ENCODE data around the gene ADCY2.
"Not testable (repeated sequence)": the region's sequence is repeated elsewhere in the genome, so short reads cannot be mapped to it uniquely, and the experiment has no call there.

The ADCY2 gene

GRCh38 chr5:7420510-7421280 lies 24.8 kb downstream of the ADCY2 start:
- FAIRE-seq (no peak), DNase-seq (ENCODE audit: insufficient read length, low spot score) (no peak)
- no peak for TF ChIP-seq CTCF (IDR thresholded peaks at IDR 0.05; ENCODE audit: insufficient read depth, missing control alignments)

GRCh38 chr5:7422316-7423106 lies 26.6 kb downstream of the ADCY2 start:
- DNase-seq (ENCODE audit: insufficient read length, low spot score) (no peak), FAIRE-seq (no peak)
- no peak for TF ChIP-seq CTCF (IDR thresholded peaks at IDR 0.05; ENCODE audit: insufficient read depth, missing control alignments)

GRCh38 chr5:7423231-7423630 lies 27.3 kb downstream of the ADCY2 start:
- DNase-seq (ENCODE audit: insufficient read length, low spot score); FAIRE-seq: not testable (repeated sequence)

- no peak for FAIRE-seq
- DNase-seq (ENCODE audit: insufficient read length, low spot score), result no peak
- no peak for TF ChIP-seq CTCF (IDR thresholded peaks at IDR 0.05; ENCODE audit: insufficient read depth, missing control alignments)
These were observed 29.9 kb downstream of the ADCY2 start for GRCh38 chr5:7425830-7426229.

GRCh38 chr5:7426284-7426683 lies 30.3 kb downstream of the ADCY2 start:
- no peak for DNase-seq (ENCODE audit: insufficient read length, low spot score)
- no peak for TF ChIP-seq CTCF (IDR thresholded peaks at IDR 0.05; ENCODE audit: insufficient read depth, missing control alignments)
- no peak for FAIRE-seq

GRCh38 chr5:7434914-7435313 lies 39.0 kb downstream of the ADCY2 start:
- no peak for DNase-seq (ENCODE audit: insufficient read length, low spot score)
- FAIRE-seq, result no peak
- no peak for TF ChIP-seq CTCF (IDR thresholded peaks at IDR 0.05; ENCODE audit: insufficient read depth, missing control alignments)

- no peak for DNase-seq (ENCODE audit: insufficient read length, low spot score)
- no peak for TF ChIP-seq CTCF (IDR thresholded peaks at IDR 0.05; ENCODE audit: insufficient read depth, missing control alignments)
These were observed 39.6 kb downstream of the ADCY2 start for GRCh38 chr5:7435503-7435902.

More at GRCh38 chr5:7435503-7435902, 39.6 kb downstream of the ADCY2 start:
- no peak for FAIRE-seq
